GM18873 (cell line): ENCODE measurements around the gene UBXN10.

ENCODE experiments used
- ATAC-seq: cut with Tn5 transposase; IDR thresholded peaks from one replicate; pipeline ENCODE4 v1.9.1; 2021; ENCODE audit warnings: mild to moderate bottlenecking, moderate library complexity, moderate number of reproducible peaks; ENCODE audit not compliant: unreplicated experiment, low FRiP score

The UBXN10 gene, protein sequence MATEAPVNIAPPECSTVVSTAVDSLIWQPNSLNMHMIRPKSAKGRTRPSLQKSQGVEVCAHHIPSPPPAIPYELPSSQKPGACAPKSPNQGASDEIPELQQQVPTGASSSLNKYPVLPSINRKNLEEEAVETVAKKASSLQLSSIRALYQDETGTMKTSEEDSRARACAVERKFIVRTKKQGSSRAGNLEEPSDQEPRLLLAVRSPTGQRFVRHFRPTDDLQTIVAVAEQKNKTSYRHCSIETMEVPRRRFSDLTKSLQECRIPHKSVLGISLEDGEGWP

DNA sequence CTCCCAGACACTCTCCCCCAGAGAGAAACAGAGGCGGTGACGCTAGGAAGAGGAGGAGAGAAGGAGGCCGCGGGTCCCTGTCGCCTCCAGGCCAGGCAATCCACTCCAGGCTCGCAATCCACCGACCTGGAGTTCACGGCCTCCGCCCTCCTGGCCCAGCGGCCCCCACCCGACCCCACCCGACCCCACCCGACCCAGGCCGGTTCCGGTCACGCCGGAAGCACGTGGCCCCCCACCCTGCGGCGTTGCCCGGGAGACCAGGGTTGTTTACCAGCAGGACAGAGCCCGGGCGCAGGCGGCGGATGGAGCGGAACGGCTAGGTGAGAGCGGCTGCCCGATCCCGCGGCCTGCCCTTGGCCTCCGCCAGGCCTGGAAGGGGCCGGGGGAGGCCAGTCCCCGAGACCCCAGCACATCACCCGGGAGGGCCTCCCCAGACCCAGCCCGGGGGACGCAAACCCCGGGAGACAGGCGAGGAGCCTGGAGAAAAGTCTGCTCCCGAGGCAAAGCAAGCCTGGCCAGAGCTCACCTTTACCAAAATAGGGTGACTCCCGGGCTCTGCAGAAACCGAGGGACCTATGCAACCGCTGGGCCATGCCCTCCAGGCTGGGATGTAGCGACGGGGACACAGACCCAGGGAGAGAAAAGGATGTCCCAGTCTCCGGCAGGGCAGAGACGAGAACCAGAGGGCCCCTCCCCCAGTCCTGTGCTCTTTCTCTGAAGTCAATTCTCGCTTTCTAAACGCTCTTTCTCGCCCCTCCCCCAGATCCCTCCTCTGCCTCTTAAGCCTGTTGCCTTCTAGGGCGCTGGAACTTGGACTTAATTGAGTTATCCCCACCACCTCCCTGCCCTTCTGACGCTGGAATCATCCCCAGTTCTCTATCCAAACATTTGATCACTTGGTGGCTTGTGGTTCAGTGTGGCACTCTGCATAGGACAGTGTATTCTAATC lies at the start of gene UBXN10, which contains the start of gene PLA2G2C:
TSS of gene UBXN10 (plus strand) at position 263 of the 949 bp plus-strand sequence. CDS start 4,466 bp downstream, outside the sequence.
TSS of gene PLA2G2C (minus strand) at position 685 of the 949 bp plus-strand sequence. CDS start 9,155 bp downstream, outside the sequence.
- ATAC-seq: no peak

DNA sequence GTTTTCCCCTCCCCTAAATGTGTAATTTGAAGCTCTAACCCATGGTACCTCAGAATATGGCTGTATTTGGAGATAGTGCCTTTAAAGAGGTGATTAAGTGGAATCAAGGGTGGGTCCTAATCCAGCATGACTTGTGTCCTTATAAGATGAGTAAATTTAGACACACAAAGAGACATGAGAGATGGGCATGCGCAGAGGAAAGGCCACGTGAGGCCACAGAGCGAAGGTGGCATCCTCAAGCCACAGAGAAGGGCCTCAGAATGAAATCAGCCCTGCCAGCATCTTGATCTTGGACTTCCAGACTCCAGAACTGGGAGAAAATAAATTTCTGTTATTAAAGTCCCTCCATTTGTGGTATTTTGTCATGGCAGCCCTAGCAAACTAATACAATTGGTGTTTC lies 49.6 kb upstream of the UBXN10 start:
- ATAC-seq: no peak

DNA sequence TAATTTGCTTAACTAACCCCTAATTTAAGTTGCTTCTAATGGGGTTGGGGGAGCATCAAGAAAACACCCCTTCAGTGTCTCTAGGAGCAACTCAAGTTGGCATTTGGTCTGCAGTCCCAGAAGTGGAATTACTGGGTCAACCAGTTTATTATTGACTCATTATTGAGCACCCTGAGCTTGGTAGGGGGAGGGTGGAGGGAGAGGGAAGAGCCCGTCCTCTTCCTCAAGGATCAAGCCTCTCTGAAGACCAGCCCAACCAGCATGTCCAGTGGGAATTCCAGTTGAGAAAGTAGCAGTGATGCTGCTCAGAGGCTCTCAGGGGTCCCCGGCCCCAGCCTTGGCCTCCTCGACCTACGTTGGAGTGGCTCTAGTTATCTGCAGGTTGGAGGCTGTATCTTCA lies 48.8 kb upstream of the UBXN10 start:
- no peak for ATAC-seq

DNA sequence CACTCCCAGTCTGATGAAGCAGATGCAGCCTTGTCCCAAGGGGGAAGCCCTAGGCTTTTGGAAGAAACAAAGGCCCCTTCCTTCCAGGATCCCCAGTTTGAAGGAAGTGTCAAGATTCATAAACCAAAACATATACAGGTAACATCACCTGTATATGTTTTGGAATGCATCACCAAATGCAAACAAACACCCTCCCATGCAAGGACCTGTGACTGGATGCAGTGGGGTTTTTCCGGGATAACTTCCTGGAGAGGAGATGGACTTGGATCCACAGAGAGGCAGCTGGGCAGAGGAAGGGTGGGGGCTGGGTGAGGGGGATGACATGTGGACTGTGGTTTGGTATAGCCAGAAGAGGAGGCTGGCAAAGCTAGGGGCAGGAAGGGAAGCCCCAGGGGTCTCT lies 48.3 kb upstream of the UBXN10 start:
- no peak for ATAC-seq

GRCh38 chr1:20138346-20138745 lies 47.5 kb upstream of the UBXN10 start:
- no peak for ATAC-seq

DNA sequence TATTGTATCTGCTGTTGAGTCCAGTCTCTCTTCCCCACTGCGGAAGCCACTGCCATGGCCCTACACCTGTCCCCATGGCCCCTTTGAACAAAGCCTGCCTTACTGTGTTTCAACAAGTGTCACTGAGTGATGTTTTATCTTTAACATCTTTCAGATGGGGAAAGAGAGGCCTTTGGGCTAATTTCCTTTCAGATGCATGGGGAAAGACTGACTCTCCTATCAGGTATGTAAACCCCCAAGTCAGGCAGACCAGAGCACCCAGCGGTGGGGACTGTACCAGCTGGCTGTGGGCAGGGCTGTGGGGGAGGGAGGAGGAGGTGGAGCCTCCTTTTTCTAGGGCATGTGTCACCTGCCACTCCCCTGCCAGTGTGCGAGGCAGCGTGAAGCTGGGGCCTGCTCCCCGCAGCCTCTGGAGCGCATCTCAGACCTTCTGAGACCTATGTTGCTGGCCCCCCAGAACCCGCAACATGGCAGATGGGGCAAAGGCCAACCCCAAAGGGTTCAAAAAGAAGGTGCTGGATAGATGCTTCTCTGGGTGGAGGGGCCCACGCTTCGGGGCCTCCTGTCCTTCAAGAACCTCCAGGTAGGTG lies 46.8 kb upstream of the UBXN10 start, which contains the start of gene PLA2G2F:
TSS of gene PLA2G2F (plus strand) at position 363 of the 590 bp plus-strand sequence. CDS start at position 468, 105 bp downstream.
- ATAC-seq: no peak

DNA sequence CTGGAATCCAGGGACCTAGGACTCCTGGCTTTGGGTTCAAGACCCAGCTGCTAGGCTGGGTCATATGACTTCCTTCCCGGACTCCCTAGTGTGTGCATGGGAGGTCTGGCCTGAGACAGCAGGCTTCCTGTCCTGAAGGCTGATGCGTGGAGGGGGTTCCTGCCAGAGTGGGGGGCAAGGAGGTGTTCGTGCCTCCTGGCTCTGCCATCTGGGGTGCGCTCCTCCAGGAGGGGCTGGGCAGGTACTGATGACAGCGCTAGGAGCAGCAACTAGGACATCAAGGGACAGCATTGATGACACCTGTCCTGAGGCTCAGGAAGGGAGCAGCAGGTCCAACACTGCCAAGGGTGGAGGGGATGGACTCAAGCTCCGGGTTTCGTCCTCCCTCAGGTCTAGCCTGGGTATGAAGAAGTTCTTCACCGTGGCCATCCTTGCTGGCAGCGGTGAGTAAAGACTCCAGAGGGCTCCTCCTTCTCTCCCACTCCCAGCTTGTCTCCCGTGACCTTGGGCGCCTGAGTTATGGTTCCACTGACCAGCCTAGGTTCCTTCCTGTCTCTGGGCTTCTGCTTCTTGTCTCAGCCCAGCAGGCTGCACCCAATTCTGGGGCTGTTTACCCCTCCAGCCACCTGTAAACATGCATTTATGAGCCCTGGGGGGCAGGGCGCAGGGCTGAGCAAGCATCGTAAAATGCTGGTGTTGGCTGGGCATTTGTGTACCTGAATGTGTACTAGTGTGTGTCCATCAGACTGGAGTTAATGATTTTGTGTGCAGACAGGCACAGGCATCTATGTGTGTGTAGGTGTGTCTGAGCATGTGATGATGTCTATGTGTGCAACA lies 45.9 kb upstream of the UBXN10 start:
- no peak for ATAC-seq

DNA sequence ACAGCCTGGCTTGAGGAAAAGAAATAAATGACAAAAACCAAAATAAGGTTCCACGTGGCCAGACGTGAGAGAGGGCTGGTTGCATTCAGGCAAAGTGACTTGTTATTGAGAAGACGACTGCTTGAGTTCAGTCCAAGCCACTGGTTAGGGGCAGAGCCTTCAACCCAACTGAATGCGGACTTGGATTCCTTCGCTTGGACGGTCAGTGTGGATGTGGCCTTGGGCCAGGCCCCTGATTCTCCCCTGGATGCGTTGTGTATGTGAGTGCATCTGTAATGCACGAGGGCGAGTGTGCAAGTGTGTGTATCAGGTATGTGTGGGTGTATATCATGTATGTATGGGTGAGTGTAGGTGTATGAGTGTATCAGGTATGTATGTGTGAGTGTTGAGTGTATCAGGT lies 44.9 kb upstream of the UBXN10 start:
- ATAC-seq: no peak

- no peak for ATAC-seq
Measured at GRCh38 chr1:20141466-20141865, 44.4 kb upstream of the UBXN10 start.

DNA sequence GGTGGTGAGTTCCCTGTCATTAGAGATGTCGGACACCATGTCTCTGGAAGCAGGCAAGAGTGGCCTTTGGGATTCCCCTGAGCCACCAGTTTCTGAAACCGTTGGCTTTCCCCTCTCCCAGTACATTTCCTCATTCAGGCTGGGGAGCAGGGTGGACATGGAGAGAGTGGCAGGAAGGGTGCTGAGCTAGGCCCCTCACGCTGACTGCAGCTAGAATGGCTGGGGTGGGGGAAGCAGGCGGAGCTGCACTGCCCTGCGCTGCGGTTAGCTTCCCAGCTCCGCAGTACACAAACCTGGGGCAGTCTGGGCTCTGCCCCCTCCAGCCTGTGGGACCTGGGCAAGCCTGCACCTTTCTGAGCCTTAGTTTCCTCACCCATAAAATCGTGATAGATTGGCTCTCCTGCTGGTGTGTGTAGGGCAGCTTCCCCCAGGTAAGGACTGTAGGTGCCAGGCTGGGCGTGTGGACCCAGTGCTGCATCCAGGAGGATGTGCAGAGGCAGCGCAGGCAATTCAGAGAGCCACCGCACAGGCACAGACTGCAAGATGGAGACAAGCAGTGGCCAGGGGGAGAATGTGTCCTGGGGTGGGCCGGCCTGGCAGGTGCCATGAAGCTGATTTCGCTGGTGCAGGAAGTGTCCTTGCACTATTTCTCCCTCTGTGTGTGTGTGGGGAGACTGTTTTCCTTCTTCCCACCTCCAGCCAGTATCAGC lies 43.7 kb upstream of the UBXN10 start:
- ATAC-seq: no peak

DNA sequence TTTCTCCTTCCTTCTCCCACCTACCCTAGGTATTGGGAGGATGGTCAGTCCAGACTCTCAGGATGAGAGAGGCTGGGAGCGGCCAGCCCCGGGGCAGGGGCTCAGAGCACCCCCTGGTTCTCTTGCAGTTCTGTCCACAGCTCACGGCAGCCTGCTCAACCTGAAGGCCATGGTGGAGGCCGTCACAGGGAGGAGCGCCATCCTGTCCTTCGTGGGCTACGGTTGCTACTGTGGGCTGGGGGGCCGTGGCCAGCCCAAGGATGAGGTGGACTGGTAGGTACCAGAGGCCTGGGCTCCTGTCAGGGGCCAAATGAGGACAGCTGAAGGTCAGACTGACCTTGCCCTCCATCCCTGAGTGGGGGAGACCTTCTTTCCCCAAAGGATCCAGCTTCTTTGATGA lies 42.6 kb upstream of the UBXN10 start:
- ATAC-seq: no peak

DNA sequence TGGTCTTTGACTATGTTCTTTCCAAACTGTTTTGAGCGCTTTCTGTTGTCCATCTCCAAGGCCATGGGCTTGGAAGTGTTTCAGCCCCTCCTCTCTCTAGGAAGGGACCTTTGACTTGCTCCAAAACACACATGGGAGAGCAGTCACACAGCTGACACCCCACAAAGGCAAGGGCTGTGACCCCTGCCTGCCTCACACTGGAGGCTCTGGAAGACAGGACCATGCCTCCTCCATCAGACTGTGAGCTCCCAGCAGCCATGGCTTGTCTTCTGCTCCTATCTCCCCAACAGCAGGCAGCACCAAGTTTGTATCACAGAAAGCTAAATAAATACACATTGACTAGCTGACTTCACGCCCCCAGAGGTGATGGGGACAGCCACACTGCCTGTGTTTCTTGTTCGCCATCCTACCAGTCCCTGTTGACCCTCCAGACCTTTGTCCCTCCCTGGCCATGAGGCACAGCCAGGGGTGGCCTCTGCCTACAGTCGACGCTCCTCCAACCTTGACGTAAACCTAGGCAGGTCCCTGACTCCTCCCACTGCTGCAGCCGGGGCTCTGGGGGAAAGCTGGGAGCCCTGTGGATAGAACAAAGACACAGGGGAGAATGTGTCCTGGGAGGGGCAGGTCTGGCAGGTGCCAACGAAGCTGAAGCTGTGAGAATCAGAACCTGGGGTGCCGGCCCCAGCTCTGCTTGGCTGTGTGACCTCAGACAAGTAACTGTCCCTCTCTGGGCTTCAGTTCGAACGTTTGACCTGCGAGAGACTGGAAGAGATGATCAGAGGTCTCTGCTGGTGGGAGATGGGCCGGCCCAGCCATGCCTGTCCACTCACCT lies 41.9 kb upstream of the UBXN10 start:
- no peak for ATAC-seq

DNA sequence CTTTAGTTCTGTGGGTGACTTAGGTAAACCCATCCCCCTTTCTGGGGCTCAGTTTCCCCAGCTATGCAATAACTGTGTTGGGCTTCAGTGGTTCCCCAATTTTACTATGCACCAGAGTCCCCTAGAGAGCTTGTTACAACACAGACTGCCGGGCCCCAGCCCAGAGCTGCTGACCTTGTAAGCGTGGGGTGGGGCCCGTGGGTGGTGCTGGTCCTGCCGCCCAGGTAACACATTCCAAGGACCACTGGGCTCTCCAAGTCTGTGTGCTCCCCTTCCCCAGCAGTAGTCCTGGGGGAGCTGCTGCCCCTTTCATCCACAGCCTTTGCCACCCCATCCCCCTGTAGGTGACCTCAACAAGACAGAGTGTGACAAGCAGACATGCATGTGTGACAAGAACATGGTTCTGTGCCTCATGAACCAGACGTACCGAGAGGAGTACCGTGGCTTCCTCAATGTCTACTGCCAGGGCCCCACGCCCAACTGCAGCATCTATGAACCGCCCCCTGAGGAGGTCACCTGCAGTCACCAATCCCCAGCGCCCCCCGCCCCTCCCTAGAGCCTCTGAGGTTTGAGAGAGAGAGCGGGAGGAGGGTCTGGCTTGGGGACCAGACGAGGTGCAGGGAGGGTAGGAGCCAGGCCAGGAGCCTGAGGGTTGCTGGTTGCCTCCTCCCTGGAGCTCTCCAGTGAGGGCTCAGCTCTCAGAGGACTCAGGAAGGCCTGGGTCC lies 37.9 kb upstream of the UBXN10 start:
- ATAC-seq: no peak

GRCh38 chr1:20148571-20149500 lies 37.1 kb upstream of the UBXN10 start:
- no peak for ATAC-seq

DNA sequence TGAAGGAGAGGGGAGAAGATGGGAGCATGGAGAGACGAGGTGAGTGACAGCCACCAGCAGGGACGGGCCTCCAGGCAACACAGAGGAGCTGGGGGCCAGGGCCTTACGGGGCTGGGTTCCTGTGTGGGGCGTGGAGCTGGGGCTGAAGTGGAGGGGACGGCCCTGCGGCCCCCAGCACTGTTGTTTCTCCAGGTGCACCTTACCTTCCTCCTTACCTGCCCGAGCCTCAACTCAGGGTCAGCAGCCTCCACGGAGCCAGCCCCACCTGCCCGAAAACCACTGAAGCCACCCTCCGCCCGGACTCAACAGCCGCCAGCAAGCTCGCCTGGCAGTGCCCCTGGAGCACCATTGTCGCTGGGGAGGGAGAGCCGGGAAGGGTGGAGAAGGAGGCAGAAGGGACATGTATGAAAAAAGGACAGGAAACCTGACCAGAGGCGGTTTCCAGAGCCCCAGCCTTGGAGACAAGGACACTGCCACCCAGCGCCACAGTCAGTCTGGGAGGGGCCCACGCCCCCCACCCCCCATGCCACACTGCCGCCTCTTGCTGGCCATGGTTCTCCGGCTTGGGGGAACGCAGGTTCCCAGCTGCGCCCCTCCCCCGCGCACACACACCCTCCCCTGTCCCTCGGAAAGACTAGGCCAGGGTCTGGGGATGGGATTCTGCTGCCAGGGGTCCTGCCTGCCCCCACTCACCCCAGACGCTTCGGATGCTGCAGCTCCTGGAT lies 36.1 kb upstream of the UBXN10 start:
- ATAC-seq: no peak

DNA sequence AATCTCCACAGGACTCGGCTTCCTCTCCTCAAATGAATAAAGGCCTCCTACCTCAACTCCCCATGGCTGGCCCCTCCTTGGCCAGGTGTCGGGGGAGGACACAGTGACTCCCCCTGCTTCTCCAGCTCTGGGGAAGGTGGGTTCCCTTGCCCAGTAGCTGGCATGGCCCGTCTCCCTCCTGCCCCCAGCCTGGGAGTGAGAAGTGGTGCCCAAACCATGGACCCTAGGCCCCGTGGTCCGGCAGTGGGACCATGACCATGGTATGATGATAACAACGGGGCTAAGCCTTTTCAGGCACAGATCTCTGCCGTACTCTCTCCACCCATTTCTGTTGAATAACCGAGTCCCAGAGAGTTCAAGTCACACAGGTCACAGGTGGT lies 35.6 kb upstream of the UBXN10 start:
- no peak for ATAC-seq
